GM10266 (cell line): ENCODE data around the gene ITPRID1.

Source experiments
- DNase-seq: peaks from one replicate; pipeline ENCODE4 v3.0.0; 2012; ENCODE audit errors: extremely low spot score
- TF ChIP-seq, protein P1 (sequence below): IDR thresholded peaks from 2 replicates; pipeline ENCODE4 v1.5.1; 2012; ENCODE audit warnings: mild to moderate bottlenecking, low read depth; ENCODE audit not compliant: control insufficient read depth, insufficient read depth; ENCODE audit errors: missing control alignments

ITPRID1 gene

DNA sequence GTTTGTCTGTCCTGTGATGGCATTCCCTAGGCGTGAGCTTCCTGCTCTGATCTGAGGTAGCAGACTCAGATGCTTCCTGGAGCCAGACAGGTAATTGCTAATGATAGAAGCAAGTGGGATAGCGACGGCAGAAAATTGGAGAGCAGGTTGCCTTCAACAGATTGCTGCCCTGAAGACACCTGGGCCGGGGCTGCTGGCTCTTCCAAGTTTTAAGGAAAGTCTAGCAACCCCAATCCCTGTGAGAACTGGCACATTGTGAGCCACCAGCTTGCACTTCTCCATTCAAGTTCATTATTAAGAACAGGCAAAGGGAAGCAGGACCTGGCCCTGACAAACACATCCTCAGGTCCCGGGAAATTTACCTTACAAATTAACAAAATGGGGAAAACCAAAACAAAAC, 50.8 kb downstream of the ITPRID1 start:
- TF ChIP-seq, protein P1, sequence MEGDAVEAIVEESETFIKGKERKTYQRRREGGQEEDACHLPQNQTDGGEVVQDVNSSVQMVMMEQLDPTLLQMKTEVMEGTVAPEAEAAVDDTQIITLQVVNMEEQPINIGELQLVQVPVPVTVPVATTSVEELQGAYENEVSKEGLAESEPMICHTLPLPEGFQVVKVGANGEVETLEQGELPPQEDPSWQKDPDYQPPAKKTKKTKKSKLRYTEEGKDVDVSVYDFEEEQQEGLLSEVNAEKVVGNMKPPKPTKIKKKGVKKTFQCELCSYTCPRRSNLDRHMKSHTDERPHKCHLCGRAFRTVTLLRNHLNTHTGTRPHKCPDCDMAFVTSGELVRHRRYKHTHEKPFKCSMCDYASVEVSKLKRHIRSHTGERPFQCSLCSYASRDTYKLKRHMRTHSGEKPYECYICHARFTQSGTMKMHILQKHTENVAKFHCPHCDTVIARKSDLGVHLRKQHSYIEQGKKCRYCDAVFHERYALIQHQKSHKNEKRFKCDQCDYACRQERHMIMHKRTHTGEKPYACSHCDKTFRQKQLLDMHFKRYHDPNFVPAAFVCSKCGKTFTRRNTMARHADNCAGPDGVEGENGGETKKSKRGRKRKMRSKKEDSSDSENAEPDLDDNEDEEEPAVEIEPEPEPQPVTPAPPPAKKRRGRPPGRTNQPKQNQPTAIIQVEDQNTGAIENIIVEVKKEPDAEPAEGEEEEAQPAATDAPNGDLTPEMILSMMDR: no peak

DNA sequence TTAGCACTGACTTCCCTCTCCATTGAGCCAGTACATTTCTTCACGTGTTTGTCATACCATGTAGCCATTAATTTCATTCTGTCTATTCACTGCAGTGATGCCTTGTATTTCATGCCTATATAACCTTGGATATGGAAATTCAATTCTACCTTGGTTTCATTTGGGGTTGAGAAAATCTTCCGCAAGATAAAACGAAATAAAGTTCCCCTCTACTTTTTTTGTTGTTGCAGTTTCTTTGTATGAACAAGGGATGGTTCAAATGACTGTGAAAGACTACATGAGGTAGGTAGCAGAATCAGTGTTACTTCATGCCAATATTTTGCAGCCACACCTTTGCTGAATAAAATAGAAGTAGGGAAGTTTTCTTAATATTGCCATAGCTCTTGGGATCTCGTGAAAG, 55.6 kb downstream of the ITPRID1 start:
- TF ChIP-seq, protein P1: no peak
- DNase-seq: no peak

More for the DNA sequence above, 50.8 kb downstream of the ITPRID1 start:
- DNase-seq: no peak

DNA sequence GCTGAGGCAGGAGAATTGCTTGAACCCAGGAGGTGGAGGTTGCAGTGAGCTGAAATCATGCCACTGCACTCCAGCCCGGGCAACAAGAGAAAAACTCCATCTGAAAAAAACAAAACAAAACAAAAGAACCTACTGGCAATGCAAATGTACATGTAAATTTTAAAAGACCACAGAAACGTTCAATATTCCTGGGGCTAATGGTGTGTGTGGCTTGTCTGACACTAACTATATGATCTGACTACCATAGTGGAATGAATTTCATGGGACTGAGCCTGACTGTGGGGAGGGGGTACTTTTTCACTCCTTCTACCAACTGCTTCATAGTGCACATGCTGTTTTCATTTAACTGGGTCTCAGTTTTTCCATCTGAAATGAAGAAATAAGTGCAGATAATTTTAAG, 69.6 kb downstream of the ITPRID1 start:
- TF ChIP-seq, protein P1: no peak
- DNase-seq: no peak

DNA sequence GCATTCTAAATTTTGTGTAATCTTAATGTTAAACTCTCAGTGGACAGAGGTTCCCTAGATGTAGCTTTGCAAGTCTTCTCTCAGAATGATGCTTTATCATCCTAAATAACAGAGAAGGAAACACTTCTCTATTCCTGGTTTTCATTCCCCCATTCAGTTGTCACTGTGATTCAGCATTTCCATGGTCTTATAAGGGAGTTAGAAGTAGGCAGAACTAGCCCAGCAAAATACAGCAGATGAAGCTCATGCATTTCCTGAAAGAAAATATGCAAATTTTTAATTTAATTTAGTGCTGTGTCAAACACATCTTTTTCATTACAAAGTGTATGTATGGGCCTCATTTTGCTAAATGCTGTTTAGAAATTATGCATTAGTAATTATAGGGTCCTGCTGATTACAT, 70.1 kb downstream of the ITPRID1 start:
- TF ChIP-seq, protein P1: no peak
- DNase-seq: no peak

DNA sequence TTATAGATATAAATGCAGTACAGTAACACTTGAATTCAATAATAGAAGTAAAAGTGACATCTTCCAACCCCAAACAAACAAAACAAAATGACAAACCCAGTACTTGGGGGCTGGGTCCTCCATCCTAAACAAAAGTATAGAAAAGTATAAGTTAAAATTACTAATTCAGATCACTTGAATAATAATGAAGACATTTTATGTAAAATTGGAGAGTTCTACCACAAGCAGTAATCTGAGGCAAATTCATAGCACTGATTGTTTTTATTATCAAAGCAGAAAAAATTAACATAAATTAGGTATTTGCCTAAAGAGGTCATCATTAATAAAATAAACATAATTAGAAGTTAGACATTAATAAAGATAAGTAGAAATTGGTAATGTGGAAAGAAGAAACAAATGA, 81.5 kb downstream of the ITPRID1 start:
- TF ChIP-seq, protein P1: no peak
- DNase-seq: no peak

DNA sequence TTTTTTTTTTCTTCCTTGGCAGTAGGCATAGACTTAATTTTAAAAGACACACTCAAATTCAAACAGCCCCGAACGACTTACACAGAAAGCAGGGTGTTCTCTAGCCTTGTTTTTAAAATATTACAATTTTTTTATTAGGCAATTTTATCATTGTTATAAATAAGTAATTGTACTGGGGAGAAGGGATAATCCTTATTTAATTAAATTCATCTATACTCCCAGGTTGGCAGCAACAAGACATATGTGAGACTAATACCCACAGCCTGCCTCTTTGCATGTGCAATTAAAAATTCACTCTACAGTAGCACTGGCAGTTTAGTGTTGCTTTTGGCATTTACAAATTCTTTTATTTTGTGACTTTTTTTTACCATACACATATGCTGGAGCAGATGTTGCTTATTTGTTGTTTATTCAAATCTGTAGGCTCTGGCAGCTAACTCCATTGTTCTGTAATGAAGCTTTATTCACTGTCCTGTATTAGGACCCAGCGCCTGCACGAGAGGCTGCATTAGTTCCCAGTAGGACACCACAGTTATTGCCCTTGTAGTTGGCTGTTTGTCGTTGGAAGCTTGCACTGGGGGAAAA, 88.2 kb downstream of the ITPRID1 start:
- no peak for DNase-seq
- TF ChIP-seq, protein P1: no peak

DNA sequence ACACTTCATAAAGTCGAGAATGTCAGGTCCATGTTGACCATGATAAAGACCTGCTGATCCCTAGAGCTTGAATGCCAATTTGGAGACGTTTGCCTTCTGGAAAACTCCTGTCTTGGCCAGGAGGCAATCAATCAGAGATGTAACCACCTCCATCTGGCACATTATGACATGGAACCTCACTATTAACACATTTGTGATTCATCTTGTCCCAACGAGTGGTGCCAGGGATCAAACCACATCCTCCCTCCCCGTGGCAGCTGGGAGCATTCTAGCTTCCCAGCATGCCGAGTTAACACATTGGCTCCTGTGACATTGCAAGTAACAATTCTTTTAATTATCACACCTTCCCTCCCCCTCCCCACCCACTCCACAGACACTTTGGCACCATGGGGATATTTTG, 89.2 kb downstream of the ITPRID1 start:
- no peak for DNase-seq
- TF ChIP-seq, protein P1: no peak
